Measurements from ENCODE around the gene RRAGD.
A peak's percentile ranks its signal among the peaks of the same experiment; 100 is the strongest.

RRAGD gene

GRCh38 chr6:89432875-89433251 lies 20.8 kb upstream of the RRAGD start, which contains the start of gene ANKRD6:
TSS of gene ANKRD6 (plus strand) at chr6:89433152. CDS start at chr6:89566977, 133,825 bp downstream.
- Histone ChIP-seq H3K4me1 (ENCODE audit: insufficient read depth, low read length, poor library complexity, severe bottlenecking) (peaks cover 36% of the 10 kb centered on the region), H3K27me3 (ENCODE audit: insufficient read depth, low read length, poor library complexity, severe bottlenecking) (no peaks in the 10 kb centered on the region), H3K9me2 (replicated peaks; ENCODE audit: low read depth, low read length) (no peaks in the 10 kb centered on the region), H3K9me3 (ENCODE audit: insufficient read depth, low read depth, low read length) (no peaks in the 10 kb centered on the region), H3K79me2 (ENCODE audit: insufficient read depth, low read length) (peaks cover 9% of the 10 kb centered on the region; the same call in 1 of the 2 replicates), H3F3A (ENCODE audit: low read depth) (peaks cover 10% of the 10 kb centered on the region), H2AFZ (ENCODE audit: low read length) (peak within 1 kb of the TSS; percentile 77), H3K36me3 (ENCODE audit: insufficient read depth, low read length) (no peaks in the 10 kb centered on the region), H3K9ac (ENCODE audit: low read depth, low read length, poor library complexity, severe bottlenecking) (peak within 1 kb of the TSS; percentile 75), H4K20me1 (ENCODE audit: insufficient read depth, low read length, poor library complexity, severe bottlenecking) (no peaks in the 10 kb centered on the region), H3K4me3 (ENCODE audit: low read length, poor library complexity, severe bottlenecking) (peak within 1 kb of the TSS; percentile 75), H3K4me2 (ENCODE audit: low read depth, low read length, poor library complexity, severe bottlenecking) (peak within 1 kb of the TSS; percentile 65)
- TF ChIP-seq EZH2phosphoT487 (IDR thresholded peaks at IDR 0.05; ENCODE audit: borderline replicate concordance) (no peak), CTCF (conservative IDR thresholded peaks at IDR 0.05; ENCODE audit: low read length) (peak; percentile 72)

- H2AFZ ChIP-seq (ENCODE audit: low read length): no peak overlapping the region
- no peak overlapping the region for H3K9ac ChIP-seq (ENCODE audit: low read depth, low read length, poor library complexity, severe bottlenecking)
- peaks cover 3% of the 10 kb centered on the region; the same call in 1 of the 2 replicates for H3K79me2 ChIP-seq (ENCODE audit: insufficient read depth, low read length)
- H3K36me3 ChIP-seq (ENCODE audit: insufficient read depth, low read length): no peaks in the 10 kb centered on the region
- H4K20me1 ChIP-seq (ENCODE audit: insufficient read depth, low read length, poor library complexity, severe bottlenecking): no peaks in the 10 kb centered on the region
- no peak overlapping the region for H3K4me2 ChIP-seq (ENCODE audit: low read depth, low read length, poor library complexity, severe bottlenecking)
- H3K9me3 ChIP-seq (ENCODE audit: insufficient read depth, low read depth, low read length): no peaks in the 10 kb centered on the region
- no peaks in the 10 kb centered on the region for H3K27me3 ChIP-seq (ENCODE audit: insufficient read depth, low read length, poor library complexity, severe bottlenecking)
- H3K4me1 ChIP-seq (ENCODE audit: insufficient read depth, low read length, poor library complexity, severe bottlenecking): peaks cover 18% of the 10 kb centered on the region
- no peaks in the 10 kb centered on the region for H3K9me2 ChIP-seq (replicated peaks; ENCODE audit: low read depth, low read length)
- H3F3A ChIP-seq (ENCODE audit: low read depth): peaks cover 10% of the 10 kb centered on the region
- H3K4me3 ChIP-seq (ENCODE audit: low read length, poor library complexity, severe bottlenecking): no peak overlapping the region
- no peak for TF ChIP-seq EZH2phosphoT487 (IDR thresholded peaks at IDR 0.05; ENCODE audit: borderline replicate concordance)
- TF ChIP-seq CTCF (conservative IDR thresholded peaks at IDR 0.05; ENCODE audit: low read length): no peak
Measured at GRCh38 chr6:89430201-89430962, 18.3 kb upstream of the RRAGD start.

GRCh38 chr6:89416796-89417195 lies 4.7 kb upstream of the RRAGD start:
- H3K9me3 ChIP-seq (ENCODE audit: insufficient read depth, low read depth, low read length): no peaks in the 10 kb centered on the region
- H3K79me2 ChIP-seq (ENCODE audit: insufficient read depth, low read length): peaks cover 11% of the 10 kb centered on the region; the same call in 1 of the 2 replicates
- no peaks in the 10 kb centered on the region for H4K20me1 ChIP-seq (ENCODE audit: insufficient read depth, low read length, poor library complexity, severe bottlenecking)
- TF ChIP-seq EZH2phosphoT487 (IDR thresholded peaks at IDR 0.05; ENCODE audit: borderline replicate concordance) (no peak), CTCF (conservative IDR thresholded peaks at IDR 0.05; ENCODE audit: low read length) (no peak)
- H3K4me1 ChIP-seq (ENCODE audit: insufficient read depth, low read length, poor library complexity, severe bottlenecking): peaks cover 7% of the 10 kb centered on the region
- H3K27me3 ChIP-seq (ENCODE audit: insufficient read depth, low read length, poor library complexity, severe bottlenecking): no peaks in the 10 kb centered on the region
- H3K9me2 ChIP-seq (replicated peaks; ENCODE audit: low read depth, low read length): no peaks in the 10 kb centered on the region
- no peaks in the 10 kb centered on the region for H3F3A ChIP-seq (ENCODE audit: low read depth)
- no peak overlapping the region for H3K9ac ChIP-seq (ENCODE audit: low read depth, low read length, poor library complexity, severe bottlenecking)
- no peaks in the 10 kb centered on the region for H3K36me3 ChIP-seq (ENCODE audit: insufficient read depth, low read length)
- no peak overlapping the region for H3K4me3 ChIP-seq (ENCODE audit: low read length, poor library complexity, severe bottlenecking)
- no peak overlapping the region for H3K4me2 ChIP-seq (ENCODE audit: low read depth, low read length, poor library complexity, severe bottlenecking)
- no peak overlapping the region for H2AFZ ChIP-seq (ENCODE audit: low read length)
